Natural killer cell treated with Interleukin-12 subunit alpha and Interleukin-12 subunit beta and Interleukin-15 and Interleukin-18, amount 100 ng/mL, for 72 hours (primary cell): Measurements from ENCODE around the gene PLPPR2. TPM values are rescaled to one million over a fixed set of nuclear protein-coding genes. Genes with fewer than 3 reads are reported as not detected.
"Not testable (repeated sequence)": the region's sequence is repeated elsewhere in the genome, so short reads cannot be mapped to it uniquely, and the experiment has no call there.

Source experiments
- ATAC-seq, 2 donors: fragments of 150-1000 bp; cut with Tn5 transposase in 1 of 2; sonication (Bioruptor Pico), chemical (Tn5 transposase) in 1 of 2; 2 replicates each; pipeline ENCODE4 v1.10.0; 2021
- DNase-seq: peaks from one replicate; pipeline ENCODE4 v3.0.0; 2022; ENCODE audit warnings: low spot score
- H3K27ac Mint-ChIP-seq, 2 donors: 1 replicate in 1 of 2; 2 replicates in 1 of 2; pipeline ENCODE4 v1.8.0; 2022; ENCODE audit warnings: mixed read lengths in 2 of 2, mild to moderate bottlenecking in 1 of 2, moderate library complexity in 1 of 2
- H3K27me3 Mint-ChIP-seq, 2 donors: 1 replicate in 1 of 2; 2 replicates in 1 of 2; pipeline ENCODE4 v1.8.0; 2022; ENCODE audit warnings: mixed read lengths in 2 of 2
- H3K36me3 Mint-ChIP-seq: one replicate; pipeline ENCODE4 v1.8.0; 2022; ENCODE audit warnings: mixed read lengths
- H3K4me1 Mint-ChIP-seq, 2 donors: 1 replicate in 1 of 2; 2 replicates in 1 of 2; pipeline ENCODE4 v1.8.0; 2022; ENCODE audit warnings: low read depth in 2 of 2, mixed read lengths in 2 of 2, mild to moderate bottlenecking in 1 of 2
- H3K4me3 Mint-ChIP-seq: one replicate; pipeline ENCODE4 v1.8.0; 2022; ENCODE audit warnings: mixed read lengths
- H3K9me3 Mint-ChIP-seq: 2 replicates; pipeline ENCODE4 v1.8.0; 2022; ENCODE audit warnings: mixed read lengths
- total RNA-seq, 2 donors: library from RNA; stranded (reverse); gene quantifications; one replicate each; pipeline ENCODE4 v1.2.3, GENCODE V29; 2022

PLPPR2 gene
- total RNA-seq, 2 donors from 2014 or later: 9.4 to 11.3 TPM

- H3K27ac Mint-ChIP-seq, H3K9me3 Mint-ChIP-seq, DNase-seq, H3K27me3 Mint-ChIP-seq, H3K4me3 Mint-ChIP-seq, H3K36me3 Mint-ChIP-seq, ATAC-seq: not testable (repeated sequence)
- H3K4me1 Mint-ChIP-seq: peaks cover 9 to 15% of the 10 kb centered on the region in 2 donors
These were observed 21.4 kb upstream of the PLPPR2 start for GRCh38 chr19:11333838-11334237.

GRCh38 chr19:11335449-11336146 is 19.6 kb upstream of the PLPPR2 start:
- H3K36me3 Mint-ChIP-seq: no peaks in the 10 kb centered on the region
- no peak for DNase-seq
- H3K27me3 Mint-ChIP-seq: no peaks in the 10 kb centered on the region
- ATAC-seq: no peak
- H3K4me3 Mint-ChIP-seq: no peak overlapping the region
- peaks cover 10 to 19% of the 10 kb centered on the region in 2 donors for H3K4me1 Mint-ChIP-seq
- no peaks in the 10 kb centered on the region for H3K9me3 Mint-ChIP-seq
- no peak overlapping the region for H3K27ac Mint-ChIP-seq

- H3K4me3 Mint-ChIP-seq: peak overlapping the region; percentile 68
- H3K9me3 Mint-ChIP-seq: no peaks in the 10 kb centered on the region
- peaks cover 10 to 19% of the 10 kb centered on the region in 2 donors for H3K4me1 Mint-ChIP-seq
- H3K27ac Mint-ChIP-seq: peak overlapping the region in 1 of 2 donors; percentile 51
- H3K27me3 Mint-ChIP-seq: no peaks in the 10 kb centered on the region
- ATAC-seq (peak; percentile 43 to 55), DNase-seq (no peak)
- no peaks in the 10 kb centered on the region for H3K36me3 Mint-ChIP-seq
These were observed 18.2 kb upstream of the PLPPR2 start for GRCh38 chr19:11337080-11337479.

- ATAC-seq (no peak), DNase-seq (no peak)
- no peaks in the 10 kb centered on the region for H3K27me3 Mint-ChIP-seq
- no peaks in the 10 kb centered on the region for H3K9me3 Mint-ChIP-seq
- no peaks in the 10 kb centered on the region for H3K36me3 Mint-ChIP-seq
- H3K27ac Mint-ChIP-seq: peak overlapping the region in 1 of 2 donors; percentile 58
- H3K4me1 Mint-ChIP-seq: peaks cover 10 to 19% of the 10 kb centered on the region in 2 donors
- peak overlapping the region; percentile 52 for H3K4me3 Mint-ChIP-seq
These were observed 17.1 kb upstream of the PLPPR2 start for GRCh38 chr19:11338121-11338520.

GRCh38 chr19:11338569-11339253 is 16.5 kb upstream of the PLPPR2 start:
- no peaks in the 10 kb centered on the region for H3K36me3 Mint-ChIP-seq
- H3K4me3 Mint-ChIP-seq: peak overlapping the region; percentile 74
- H3K4me1 Mint-ChIP-seq: peaks cover 10 to 19% of the 10 kb centered on the region in 2 donors
- DNase-seq (no peak), ATAC-seq (no peak)
- H3K27ac Mint-ChIP-seq: peak overlapping the region in 1 of 2 donors; percentile 63
- no peaks in the 10 kb centered on the region for H3K27me3 Mint-ChIP-seq
- no peaks in the 10 kb centered on the region for H3K9me3 Mint-ChIP-seq

GRCh38 chr19:11339254-11340098 is 15.8 kb upstream of the PLPPR2 start, which contains the start of gene RAB3D:
TSS of gene RAB3D (minus strand) at chr19:11339657. CDS start at chr19:11337399, 2,258 bp downstream.
- peak within 1 kb of the TSS in 1 of 2 donors; percentile 63 for H3K27ac Mint-ChIP-seq
- peak; percentile 98 to 99 for ATAC-seq

GRCh38 chr19:11340099-11340467 is 15.1 kb upstream of the PLPPR2 start:
- ATAC-seq, DNase-seq, H3K36me3 Mint-ChIP-seq, H3K27ac Mint-ChIP-seq, H3K27me3 Mint-ChIP-seq, H3K9me3 Mint-ChIP-seq: not testable (repeated sequence)
- Mint-ChIP-seq H3K4me1 (peaks cover 15 to 24% of the 10 kb centered on the region in 2 donors), H3K4me3 (peak overlapping the region; percentile 74)

More at GRCh38 chr19:11339254-11340098, 15.8 kb upstream of the PLPPR2 start, which contains the start of gene RAB3D:
- Mint-ChIP-seq H3K36me3 (no peaks in the 10 kb centered on the region), H3K4me3 (peak within 1 kb of the TSS; percentile 74), H3K4me1 (peaks cover 13 to 22% of the 10 kb centered on the region in 2 donors), H3K27me3 (no peaks in the 10 kb centered on the region), H3K9me3 (no peaks in the 10 kb centered on the region)
- DNase-seq: peak; percentile 93

- Mint-ChIP-seq H3K4me3 (no peak overlapping the region), H3K4me1 (peaks cover 31 to 39% of the 10 kb centered on the region in 2 donors), H3K9me3 (no peaks in the 10 kb centered on the region), H3K36me3 (no peaks in the 10 kb centered on the region), H3K27ac (no peak overlapping the region), H3K27me3 (no peaks in the 10 kb centered on the region)
- DNase-seq (no peak), ATAC-seq (no peak)
These were observed 12.8 kb upstream of the PLPPR2 start for GRCh38 chr19:11342429-11342828.

- Mint-ChIP-seq H3K27ac (peak overlapping the region; percentile 93 to 99), H3K36me3 (no peaks in the 10 kb centered on the region), H3K4me3 (peak overlapping the region; percentile 97), H3K4me1 (peaks cover 24 to 26% of the 10 kb centered on the region in 2 donors), H3K9me3 (no peaks in the 10 kb centered on the region), H3K27me3 (no peaks in the 10 kb centered on the region)
- no peak for ATAC-seq
- no peak for DNase-seq
These were observed 10.0 kb upstream of the PLPPR2 start for GRCh38 chr19:11345122-11345803.

- Mint-ChIP-seq H3K27me3 (no peaks in the 10 kb centered on the region), H3K36me3 (no peaks in the 10 kb centered on the region), H3K9me3 (no peaks in the 10 kb centered on the region), H3K27ac (peak within 1 kb of the TSS; percentile 93 to 99), H3K4me3 (peak within 1 kb of the TSS; percentile 97), H3K4me1 (peaks cover 24 to 26% of the 10 kb centered on the region in 2 donors)
- DNase-seq (peak; percentile 99), ATAC-seq (peak; percentile 97 to 98)
These were observed 8.9 kb upstream of the PLPPR2 start, which contains the start of the genes CCDC159 and TMEM205 for GRCh38 chr19:11346104-11346940. TSS of gene CCDC159 (plus strand) at chr19:11346519. CDS start at chr19:11346607, 88 bp downstream. TSS of gene TMEM205 (minus strand) at chr19:11346268. CDS start at chr19:11345619, 649 bp downstream.

GRCh38 chr19:11347546-11348039 is 7.6 kb upstream of the PLPPR2 start:
- Mint-ChIP-seq H3K27ac (peak overlapping the region; percentile 93 to 99), H3K4me3 (peak overlapping the region; percentile 97), H3K27me3 (no peaks in the 10 kb centered on the region), H3K9me3 (no peaks in the 10 kb centered on the region), H3K36me3 (no peaks in the 10 kb centered on the region), H3K4me1 (peaks cover 24 to 26% of the 10 kb centered on the region in 2 donors)
- ATAC-seq: no peak
- DNase-seq: no peak

GRCh38 chr19:11349171-11349570 is 6.1 kb upstream of the PLPPR2 start:
- Mint-ChIP-seq H3K9me3 (no peaks in the 10 kb centered on the region), H3K27ac (no peak overlapping the region), H3K4me3 (no peak overlapping the region), H3K36me3 (no peaks in the 10 kb centered on the region), H3K27me3 (no peaks in the 10 kb centered on the region), H3K4me1 (peaks cover 24 to 26% of the 10 kb centered on the region in 2 donors)
- ATAC-seq (no peak), DNase-seq (no peak)
